GM21717 (cell line): Measurements from ENCODE around the gene CHTF18.
"Not testable (repeated sequence)": the region's sequence is repeated elsewhere in the genome, so short reads cannot be mapped to it uniquely, and the experiment has no call there.

Experiments used
- ATAC-seq: cut with Tn5 transposase; IDR thresholded peaks from one replicate; pipeline ENCODE4 v1.9.1; 2021; ENCODE audit warnings: mild to moderate bottlenecking, moderate library complexity; ENCODE audit not compliant: unreplicated experiment

The CHTF18 gene

GRCh38 chr16:774086-775001 lies 14.1 kb upstream of the CHTF18 start:
- no peak for ATAC-seq

- no peak for ATAC-seq
Measured at GRCh38 chr16:775236-775796, 13.1 kb upstream of the CHTF18 start.

GRCh38 chr16:776298-776697 lies 12.1 kb upstream of the CHTF18 start:
- not testable (repeated sequence) for ATAC-seq

GRCh38 chr16:776824-777223 lies 11.6 kb upstream of the CHTF18 start:
- no peak for ATAC-seq

- no peak for ATAC-seq
Measured at GRCh38 chr16:777826-778225, 10.6 kb upstream of the CHTF18 start.

- no peak for ATAC-seq
Measured at GRCh38 chr16:778447-778846, 10.0 kb upstream of the CHTF18 start.

GRCh38 chr16:778909-779527 lies 9.4 kb upstream of the CHTF18 start:
- ATAC-seq = no peak

GRCh38 chr16:779561-779960 lies 8.9 kb upstream of the CHTF18 start:
- no peak for ATAC-seq

- no peak for ATAC-seq
Measured at GRCh38 chr16:780296-780695, 8.1 kb upstream of the CHTF18 start.

GRCh38 chr16:781346-782010 lies 6.9 kb upstream of the CHTF18 start:
- no peak for ATAC-seq

GRCh38 chr16:782258-782657 lies 6.2 kb upstream of the CHTF18 start:
- ATAC-seq = no peak

GRCh38 chr16:782766-783403 lies 5.5 kb upstream of the CHTF18 start:
- no peak for ATAC-seq

- no peak for ATAC-seq
Measured at GRCh38 chr16:783404-784161, 4.8 kb upstream of the CHTF18 start.

GRCh38 chr16:784431-784830 lies 4.0 kb upstream of the CHTF18 start:
- ATAC-seq = no peak

GRCh38 chr16:785563-786535 lies 2.6 kb upstream of the CHTF18 start:
- no peak for ATAC-seq

- ATAC-seq = no peak
Measured at GRCh38 chr16:787321-787966, 976 bp upstream of the CHTF18 start.

GRCh38 chr16:787978-788398 lies 432 bp upstream of the CHTF18 start, which contains the start of gene RPUSD1:
Gene RPUSD1, minus strand, starts transcription at chr16:788381. Its CDS starts 644 bp downstream, at chr16:787737.
- ATAC-seq = peak; percentile 15

- no peak for ATAC-seq
Measured at GRCh38 chr16:789191-789850, 901 bp downstream of the CHTF18 start.
